ENCODE results near the gene CRAT. TPM values are rescaled to one million over a fixed set of nuclear protein-coding genes. Genes with fewer than 3 reads are reported as not detected.

The CRAT gene
- total RNA-seq, 4 donors from 2014 or later, result 20.0 to 42.4 (median 27.4) TPM

DNA sequence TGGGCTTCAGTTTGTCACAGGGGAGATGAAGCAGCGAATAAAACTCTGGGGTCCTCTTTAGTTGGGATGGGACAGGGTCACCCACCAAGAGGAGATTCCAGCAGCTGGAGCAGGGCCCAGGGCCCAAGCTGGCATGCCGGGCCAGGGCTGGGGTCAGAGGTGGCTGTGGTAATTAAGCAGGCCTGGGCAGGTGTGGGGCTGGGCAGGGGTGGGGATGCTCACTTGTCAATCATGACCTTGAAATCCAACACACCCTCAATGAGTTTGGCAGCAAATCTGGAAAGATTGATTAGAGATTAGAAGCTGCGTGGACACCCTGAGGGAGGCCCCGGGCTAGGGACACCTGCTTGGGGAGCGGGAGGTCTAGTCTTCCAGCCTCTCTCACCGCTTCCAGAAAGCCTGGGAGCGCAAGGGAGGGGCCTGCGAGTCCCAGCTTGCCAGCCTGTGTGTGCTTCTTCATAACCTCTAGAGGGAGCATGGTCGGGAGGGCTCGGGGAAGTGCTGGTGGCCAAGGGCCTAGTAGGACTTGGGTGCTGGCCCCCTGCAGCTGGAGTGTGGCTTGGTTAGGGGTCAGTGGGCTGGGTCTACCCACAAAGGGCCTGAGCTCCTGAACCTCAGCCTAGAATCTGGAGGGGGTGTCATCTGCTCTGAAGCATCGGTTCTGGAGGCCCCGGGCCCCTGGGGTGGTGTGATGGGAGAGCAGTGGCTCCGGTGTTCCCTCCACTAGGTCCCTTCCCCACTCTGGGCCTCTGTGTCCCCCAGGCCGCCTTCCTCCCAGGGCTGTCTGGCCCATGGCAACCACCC is 7.6 kb downstream of the CRAT start:
- TF ChIP-seq, protein P1, sequence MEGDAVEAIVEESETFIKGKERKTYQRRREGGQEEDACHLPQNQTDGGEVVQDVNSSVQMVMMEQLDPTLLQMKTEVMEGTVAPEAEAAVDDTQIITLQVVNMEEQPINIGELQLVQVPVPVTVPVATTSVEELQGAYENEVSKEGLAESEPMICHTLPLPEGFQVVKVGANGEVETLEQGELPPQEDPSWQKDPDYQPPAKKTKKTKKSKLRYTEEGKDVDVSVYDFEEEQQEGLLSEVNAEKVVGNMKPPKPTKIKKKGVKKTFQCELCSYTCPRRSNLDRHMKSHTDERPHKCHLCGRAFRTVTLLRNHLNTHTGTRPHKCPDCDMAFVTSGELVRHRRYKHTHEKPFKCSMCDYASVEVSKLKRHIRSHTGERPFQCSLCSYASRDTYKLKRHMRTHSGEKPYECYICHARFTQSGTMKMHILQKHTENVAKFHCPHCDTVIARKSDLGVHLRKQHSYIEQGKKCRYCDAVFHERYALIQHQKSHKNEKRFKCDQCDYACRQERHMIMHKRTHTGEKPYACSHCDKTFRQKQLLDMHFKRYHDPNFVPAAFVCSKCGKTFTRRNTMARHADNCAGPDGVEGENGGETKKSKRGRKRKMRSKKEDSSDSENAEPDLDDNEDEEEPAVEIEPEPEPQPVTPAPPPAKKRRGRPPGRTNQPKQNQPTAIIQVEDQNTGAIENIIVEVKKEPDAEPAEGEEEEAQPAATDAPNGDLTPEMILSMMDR (IDR thresholded peaks at IDR 0.05), result peak in 1 of 4 experiments; percentile 18
- TF ChIP-seq POLR2A (IDR thresholded peaks at IDR 0.05), result no peak
- Histone ChIP-seq H3K9me3 (no peaks in the 10 kb centered on the region), H3K36me3 (no peaks in the 10 kb centered on the region), H3K4me1 (no peaks in the 10 kb centered on the region), H3K27me3 (no peaks in the 10 kb centered on the region), H3K4me3 (no peak overlapping the region), H3K27ac (no peak overlapping the region)
- DNase-seq, result no peak
- intact Hi-C loops (cut with DNase I; ENCODE audit: low total_unique reads), result no loop called here

DNA sequence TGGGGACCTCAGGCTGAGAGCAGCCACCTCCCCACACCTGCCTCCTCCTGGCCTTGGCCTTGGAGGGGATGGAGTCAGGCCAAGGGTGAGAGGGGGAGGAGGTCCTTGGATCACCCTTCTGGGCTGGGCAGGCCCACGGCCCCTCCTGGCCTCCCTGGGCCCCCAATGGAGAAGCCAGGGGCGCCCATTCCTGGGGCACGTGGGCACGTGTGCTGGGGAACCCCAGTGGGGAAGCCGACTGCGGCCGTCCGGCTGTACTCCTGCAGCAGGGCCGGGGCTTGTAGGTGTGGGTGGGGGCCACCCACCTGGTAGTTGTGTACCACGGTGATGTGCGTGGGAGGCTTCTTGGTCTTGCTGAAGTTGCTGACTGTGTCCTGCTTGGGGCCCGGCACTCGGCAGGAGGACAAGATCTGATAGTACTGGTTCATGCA is 8.5 kb downstream of the CRAT start:
- no peaks in the 10 kb centered on the region for H3K27me3 ChIP-seq
- H3K4me3 ChIP-seq, result no peak overlapping the region
- H3K9me3 ChIP-seq, result no peaks in the 10 kb centered on the region
- no peak for TF ChIP-seq POLR2A (IDR thresholded peaks at IDR 0.05)
- TF ChIP-seq, protein P1 (IDR thresholded peaks at IDR 0.05), result no peak
- no peak for DNase-seq
- intact Hi-C loops (cut with DNase I; ENCODE audit: low total_unique reads), result no loop called here
- H3K4me1 ChIP-seq, result no peaks in the 10 kb centered on the region
- H3K36me3 ChIP-seq, result no peaks in the 10 kb centered on the region
- no peak overlapping the region for H3K27ac ChIP-seq

DNA sequence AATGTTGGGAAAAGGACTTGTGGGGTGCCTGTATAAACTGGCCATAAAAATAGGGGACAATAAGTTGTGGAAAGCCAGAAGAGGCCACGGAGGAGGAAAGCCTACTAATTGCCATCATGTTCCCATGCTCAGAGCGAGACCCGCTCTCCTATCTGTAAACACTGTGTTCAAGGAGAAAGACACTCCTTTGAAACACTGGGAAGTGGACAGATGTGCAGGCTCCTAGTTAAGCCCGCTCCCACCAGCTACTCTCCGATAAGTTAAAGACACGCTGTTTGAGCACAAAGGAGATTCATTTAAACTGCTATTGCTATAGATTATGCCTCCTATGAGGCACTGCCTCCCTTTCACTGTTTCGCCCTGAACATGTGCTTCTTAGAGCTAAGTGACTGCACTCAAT is 9.3 kb downstream of the CRAT start:
- no peaks in the 10 kb centered on the region for H3K4me1 ChIP-seq
- intact Hi-C loops (cut with DNase I; ENCODE audit: low total_unique reads), result no loop called here
- no peak for DNase-seq
- TF ChIP-seq, protein P1 (IDR thresholded peaks at IDR 0.05), result no peak
- TF ChIP-seq POLR2A (IDR thresholded peaks at IDR 0.05), result no peak
- no peaks in the 10 kb centered on the region for H3K27me3 ChIP-seq
- H3K9me3 ChIP-seq, result no peaks in the 10 kb centered on the region
- no peak overlapping the region for H3K27ac ChIP-seq
- H3K4me3 ChIP-seq, result no peak overlapping the region
- no peaks in the 10 kb centered on the region for H3K36me3 ChIP-seq

DNA sequence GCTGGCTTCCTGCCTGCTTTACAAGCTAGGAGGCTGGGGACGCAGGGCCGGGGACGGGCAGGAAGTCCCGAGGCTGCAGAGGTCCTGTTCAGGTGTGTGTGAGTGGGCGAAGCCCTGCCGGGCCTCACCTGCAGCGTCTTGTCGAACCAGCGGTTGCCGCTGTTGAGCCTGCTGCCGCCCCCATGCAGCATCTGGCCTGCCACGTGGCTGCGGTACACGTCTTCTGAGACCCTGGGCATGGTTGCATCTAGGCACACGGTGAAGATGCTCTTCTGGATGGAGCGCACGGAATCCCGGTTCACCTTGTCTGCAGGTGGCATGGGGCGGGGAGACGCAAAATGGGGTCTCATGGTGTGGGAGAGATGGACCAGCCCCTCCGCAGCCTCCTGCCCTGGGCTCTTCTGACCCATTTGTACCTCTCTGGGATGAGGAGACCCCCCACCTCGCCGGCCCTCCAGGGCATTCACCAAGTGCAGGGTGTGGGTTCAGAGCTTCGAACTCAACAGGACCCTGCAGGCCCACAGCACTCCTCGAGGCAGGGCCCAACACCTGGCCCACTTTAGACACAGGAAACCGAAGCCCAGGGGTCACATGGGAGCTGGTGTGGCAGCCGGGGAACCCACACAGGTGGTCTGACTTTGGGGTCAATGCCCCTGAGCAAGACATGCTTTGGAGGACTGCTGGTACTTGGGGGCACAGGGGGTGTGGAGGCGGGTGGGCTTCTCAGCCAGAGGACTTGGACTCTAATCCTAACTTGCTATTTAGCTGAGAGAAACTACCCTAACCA is 10.0 kb downstream of the CRAT start:
- no peaks in the 10 kb centered on the region for H3K9me3 ChIP-seq
- TF ChIP-seq, protein P1 (IDR thresholded peaks at IDR 0.05), result no peak
- no peak for TF ChIP-seq POLR2A (IDR thresholded peaks at IDR 0.05)
- no peak for DNase-seq
- no peak overlapping the region for H3K4me3 ChIP-seq
- H3K27me3 ChIP-seq, result no peaks in the 10 kb centered on the region
- no peak overlapping the region for H3K27ac ChIP-seq
- H3K36me3 ChIP-seq, result no peaks in the 10 kb centered on the region
- intact Hi-C loops (cut with DNase I; ENCODE audit: low total_unique reads), result no loop called here
- H3K4me1 ChIP-seq, result no peaks in the 10 kb centered on the region

GRCh38 chr9:129098328-129098727 is 12.3 kb downstream of the CRAT start:
- H3K27me3 ChIP-seq, result no peaks in the 10 kb centered on the region
- no peaks in the 10 kb centered on the region for H3K4me1 ChIP-seq
- H3K36me3 ChIP-seq, result no peaks in the 10 kb centered on the region
- no peak overlapping the region for H3K4me3 ChIP-seq
- H3K27ac ChIP-seq, result no peak overlapping the region
- no peak for TF ChIP-seq POLR2A (IDR thresholded peaks at IDR 0.05)
- TF ChIP-seq, protein P1 (IDR thresholded peaks at IDR 0.05), result no peak
- DNase-seq, result no peak
- H3K9me3 ChIP-seq, result no peaks in the 10 kb centered on the region
- intact Hi-C loops (cut with DNase I; ENCODE audit: low total_unique reads), result no loop called here

Measured in uterus (tissue), 4 donors.